Mesenchymal stem cell (in vitro differentiated cells and primary cell): Measurements from ENCODE around the gene SHLD2. TPM values are rescaled to one million over a fixed set of nuclear protein-coding genes. Genes with fewer than 3 reads are reported as not detected.
A peak's percentile ranks its signal among the peaks of the same experiment; 100 is the strongest.

Source experiments
- DNase-seq: peaks from one replicate; pipeline ENCODE4 v3.0.0-alpha.2; 2013
- H2AFZ ChIP-seq: one replicate; pipeline ENCODE4 v1.6.1; 2013; ENCODE audit warnings: low read depth, mild to moderate bottlenecking, control low read depth, inconsistent platforms, low read length, moderate library complexity
- H2AK5ac ChIP-seq: 2 replicates; pipeline ENCODE4 v1.6.1; 2013; ENCODE audit warnings: low read length, moderate library complexity, mild to moderate bottlenecking, inconsistent platforms; ENCODE audit not compliant: severe bottlenecking
- H2BK120ac ChIP-seq: one replicate; pipeline ENCODE4 v1.6.1; 2013; ENCODE audit warnings: low read depth, mild to moderate bottlenecking, inconsistent platforms, low read length, moderate library complexity
- H2BK12ac ChIP-seq, 2 experiments: one replicate each; pipeline ENCODE4 v1.6.1; 2013; ENCODE audit warnings: inconsistent platforms in 2 of 2, low read length in 2 of 2, mild to moderate bottlenecking in 2 of 2, moderate library complexity in 2 of 2, control low read depth in 1 of 2
- H2BK15ac ChIP-seq: one replicate; pipeline ENCODE4 v1.6.1; 2013; ENCODE audit warnings: mild to moderate bottlenecking, low read depth, inconsistent platforms; ENCODE audit not compliant: poor library complexity, severe bottlenecking
- H2BK5ac ChIP-seq: 2 replicates; pipeline ENCODE4 v1.6.1; 2013; ENCODE audit warnings: low read depth, mild to moderate bottlenecking, low read length, control low read depth, inconsistent platforms; ENCODE audit not compliant: poor library complexity, severe bottlenecking
- H3K14ac ChIP-seq, 2 experiments: one replicate each; pipeline ENCODE4 v1.6.1; 2013; ENCODE audit warnings: inconsistent platforms in 2 of 2, low read length in 2 of 2, control low read depth in 1 of 2, mild to moderate bottlenecking in 1 of 2, moderate library complexity in 1 of 2
- H3K18ac ChIP-seq, 2 experiments: one replicate each; pipeline ENCODE4 v1.6.1; 2013; ENCODE audit warnings: inconsistent platforms in 2 of 2, low read length in 2 of 2, control low read depth in 1 of 2, low read depth in 1 of 2, mild to moderate bottlenecking in 1 of 2
- H3K23ac ChIP-seq, 2 experiments: one replicate each; pipeline ENCODE4 v1.6.1; 2013; ENCODE audit warnings: inconsistent platforms in 2 of 2, low read length in 2 of 2, mild to moderate bottlenecking in 2 of 2, moderate library complexity in 2 of 2, control low read depth in 1 of 2
- H3K27ac ChIP-seq: 2 replicates; pipeline ENCODE4 v1.5.1; 2013; ENCODE audit warnings: mild to moderate bottlenecking, moderate library complexity, low read length, control low read depth, inconsistent platforms; ENCODE audit not compliant: poor library complexity, severe bottlenecking
- H3K27me3 ChIP-seq, 2 experiments: 2 replicates each; pipeline versions ENCODE4 v1.6.1 to v1.7.0; 2013; ENCODE audit warnings: low read length in 2 of 2, mild to moderate bottlenecking in 2 of 2, moderate library complexity in 2 of 2, control low read depth in 1 of 2, inconsistent platforms in 1 of 2; ENCODE audit not compliant: control insufficient read depth in 1 of 2, insufficient read depth in 1 of 2
- H3K36me3 ChIP-seq, 2 experiments: 2 replicates each; pipeline versions ENCODE4 v1.6.1 to v1.7.0; 2013; ENCODE audit warnings: low read length in 2 of 2, control low read depth in 1 of 2, inconsistent platforms in 1 of 2, low read depth in 1 of 2, mild to moderate bottlenecking in 1 of 2; ENCODE audit not compliant: insufficient read depth in 2 of 2, control insufficient read depth in 1 of 2
- H3K4ac ChIP-seq, 2 experiments: one replicate each; pipeline ENCODE4 v1.6.1; 2013; ENCODE audit warnings: inconsistent platforms in 2 of 2, low read length in 2 of 2, mild to moderate bottlenecking in 2 of 2, moderate library complexity in 2 of 2, control low read depth in 1 of 2, low read depth in 1 of 2
- H3K4me1 ChIP-seq: 2 replicates; pipeline ENCODE4 v1.6.1; 2013; ENCODE audit warnings: low read depth, low read length, control low read depth; ENCODE audit not compliant: control insufficient read depth, insufficient read depth
- H3K4me2 ChIP-seq: 2 replicates; pipeline ENCODE4 v1.6.1; 2013; ENCODE audit warnings: low read length, mild to moderate bottlenecking, inconsistent platforms; ENCODE audit not compliant: poor library complexity, severe bottlenecking
- H3K4me3 ChIP-seq, 2 experiments: 2 replicates each; pipeline versions ENCODE4 v1.5.1 to v1.7.0; 2013; ENCODE audit warnings: low read length in 2 of 2, mild to moderate bottlenecking in 2 of 2, control low read depth in 1 of 2, low read depth in 1 of 2; ENCODE audit not compliant: insufficient read depth in 1 of 2
- H3K79me1 ChIP-seq: replicated peaks from 2 replicates; pipeline ENCODE4 v1.6.1; 2013; ENCODE audit warnings: mild to moderate bottlenecking, control low read depth, low read length, inconsistent platforms; ENCODE audit not compliant: poor library complexity, severe bottlenecking
- H3K9ac ChIP-seq: 2 replicates; pipeline ENCODE4 v1.7.0; 2013; ENCODE audit warnings: mild to moderate bottlenecking, low read length, moderate library complexity
- H3K9me3 ChIP-seq: 2 replicates; pipeline ENCODE4 v1.7.0; 2013; ENCODE audit warnings: mild to moderate bottlenecking, low read length; ENCODE audit not compliant: control insufficient read depth
- H4K8ac ChIP-seq: one replicate; pipeline ENCODE4 v1.6.1; 2013; ENCODE audit warnings: inconsistent platforms, mild to moderate bottlenecking, low read length, moderate library complexity
- H4K91ac ChIP-seq: one replicate; pipeline ENCODE4 v1.6.1; 2013; ENCODE audit warnings: mild to moderate bottlenecking, low read length, inconsistent platforms
- WGBS: methylation state at CpG from one replicate; pipeline ENCODE4 v1.1.7; 2013; ENCODE audit warnings: mixed read lengths; 5-methylcytosine and 5-hydroxymethylcytosine counted together
- polyA plus RNA-seq, 2 experiments: library from polyadenylated mRNA; stranded (reverse); fragments of 200-250 nt; gene quantifications; one replicate each; pipeline ENCODE4 v1.2.3, GENCODE V29; 2013

SHLD2 gene
- polyA plus RNA-seq (2013, experiment 1 of 2) = 18.6 TPM
- polyA plus RNA-seq (2013, experiment 2 of 2) = 18.6 TPM

GRCh38 chr10:87094373-87095235 is at the start of gene SHLD2, which contains the start of gene GLUD1:
TSS of gene SHLD2 (plus strand) at chr10:87095206. CDS start at chr10:87151355, 56,149 bp downstream.
TSS of gene GLUD1 (minus strand) at chr10:87094843. CDS start at chr10:87094769, 74 bp downstream.
- Histone ChIP-seq H2AFZ (peak within 1 kb of the TSS; percentile 83), H2BK15ac (peak within 1 kb of the TSS; percentile 80), H3K4me2 (peak within 1 kb of the TSS; percentile 95), H2AK5ac (no peak within 1 kb of the TSS), H3K36me3 (peaks cover 6 to 24% of the 10 kb centered on the region in 2 experiments), H2BK12ac (peak within 1 kb of the TSS; percentile 59 to 87), H3K4me1 (peaks cover 7% of the 10 kb centered on the region), H3K79me1 (no peaks in the 10 kb centered on the region), H3K4ac (peak within 1 kb of the TSS; percentile 84 to 99), H3K14ac (peak within 1 kb of the TSS; percentile 99 to 100), H4K8ac (peak within 1 kb of the TSS; percentile 94), H3K23ac (peak within 1 kb of the TSS; percentile 44 to 89), H2BK5ac (peak within 1 kb of the TSS; percentile 96), H3K27me3 (no peaks in the 10 kb centered on the region), H2BK120ac (peak within 1 kb of the TSS; percentile 98), H3K18ac (peak within 1 kb of the TSS; percentile 85 to 95), H3K4me3 (peak within 1 kb of the TSS; percentile 69 to 96), H3K9me3 (no peaks in the 10 kb centered on the region), H3K27ac (peak within 1 kb of the TSS; percentile 72), H3K9ac (peak within 1 kb of the TSS; percentile 96), H4K91ac (peak within 1 kb of the TSS; percentile 92)
- WGBS = 0% methylated on average over 47 of the region's 111 CpGs
- DNase-seq = peak; percentile 92

GRCh38 chr10:87045434-87045938 is 49.5 kb upstream of the SHLD2 start:
- H3K27me3 ChIP-seq = no peaks in the 10 kb centered on the region
- 92% methylated on average over 6 of the region's 6 CpGs for WGBS

GRCh38 chr10:87053111-87053510 is 41.9 kb upstream of the SHLD2 start:
- no peak overlapping the region for H3K27ac ChIP-seq
- no peaks in the 10 kb centered on the region for H3K27me3 ChIP-seq
- H2BK5ac ChIP-seq = no peak overlapping the region
- H3K4ac ChIP-seq = no peak overlapping the region
- no peak overlapping the region for H4K8ac ChIP-seq
- H3K18ac ChIP-seq = no peak overlapping the region
- H4K91ac ChIP-seq = no peak overlapping the region
- no peak overlapping the region for H3K14ac ChIP-seq
- no peak overlapping the region for H2BK120ac ChIP-seq
- H3K36me3 ChIP-seq = peaks cover 31 to 86% of the 10 kb centered on the region in 2 experiments
- no peak overlapping the region for H2AK5ac ChIP-seq
- no peak for DNase-seq
- no peak overlapping the region for H3K4me2 ChIP-seq
- H2BK15ac ChIP-seq = no peak overlapping the region
- H3K9ac ChIP-seq = no peak overlapping the region
- no peak overlapping the region for H3K23ac ChIP-seq
- peaks cover 5% of the 10 kb centered on the region for H3K4me1 ChIP-seq
- H3K79me1 ChIP-seq = peaks cover 3% of the 10 kb centered on the region
- no peaks in the 10 kb centered on the region for H3K9me3 ChIP-seq
- no peak overlapping the region for H3K4me3 ChIP-seq
- 97% methylated on average over 3 of the region's 3 CpGs for WGBS
- H2AFZ ChIP-seq = no peak overlapping the region
- no peak overlapping the region for H2BK12ac ChIP-seq

More at GRCh38 chr10:87045434-87045938, 49.5 kb upstream of the SHLD2 start:
- Histone ChIP-seq H3K14ac (no peak overlapping the region), H3K4me2 (no peak overlapping the region), H4K8ac (no peak overlapping the region), H3K79me1 (no peaks in the 10 kb centered on the region), H3K27ac (no peak overlapping the region), H2BK15ac (no peak overlapping the region), H3K9ac (no peak overlapping the region), H3K9me3 (no peaks in the 10 kb centered on the region), H3K23ac (no peak overlapping the region), H4K91ac (no peak overlapping the region), H2AFZ (no peak overlapping the region), H3K36me3 (peaks cover 25 to 53% of the 10 kb centered on the region in 2 experiments), H3K4me3 (no peak overlapping the region), H2BK5ac (no peak overlapping the region), H3K4me1 (peaks cover 3% of the 10 kb centered on the region), H3K18ac (no peak overlapping the region), H2BK120ac (no peak overlapping the region), H2BK12ac (no peak overlapping the region), H2AK5ac (no peak overlapping the region), H3K4ac (no peak overlapping the region)
- DNase-seq = no peak

- Histone ChIP-seq H3K4me3 (no peak overlapping the region), H3K4me2 (no peak overlapping the region), H2BK5ac (no peak overlapping the region), H2AK5ac (no peak overlapping the region), H3K4ac (no peak overlapping the region), H3K9me3 (no peaks in the 10 kb centered on the region), H2BK12ac (no peak overlapping the region), H4K91ac (no peak overlapping the region), H2BK120ac (no peak overlapping the region), H2AFZ (no peak overlapping the region), H3K23ac (no peak overlapping the region), H3K9ac (no peak overlapping the region), H3K18ac (no peak overlapping the region), H3K14ac (no peak overlapping the region), H3K4me1 (peaks cover 5% of the 10 kb centered on the region), H3K27me3 (no peaks in the 10 kb centered on the region), H3K36me3 (peaks cover 32 to 87% of the 10 kb centered on the region in 2 experiments), H4K8ac (no peak overlapping the region), H3K79me1 (peaks cover 3% of the 10 kb centered on the region), H2BK15ac (no peak overlapping the region), H3K27ac (no peak overlapping the region)
- peak; percentile 6 for DNase-seq
- WGBS = 95% methylated on average over 3 of the region's 7 CpGs
Measured at GRCh38 chr10:87053577-87054181, 41.3 kb upstream of the SHLD2 start.
